H9 (cell line): Measurements from ENCODE around the gene SNRNP200. TPM values are rescaled to one million over a fixed set of nuclear protein-coding genes. Genes with fewer than 3 reads are reported as not detected.
A peak's percentile ranks its signal among the peaks of the same experiment; 100 is the strongest.

ENCODE experiments used
- DNase-seq: peaks from one replicate; pipeline ENCODE4 v3.0.0-alpha.2; 2017
- H2AFZ ChIP-seq: one replicate; pipeline ENCODE4 v1.6.1; 2013; ENCODE audit warnings: mild to moderate bottlenecking, low read length, control low read depth, moderate library complexity
- H2AK5ac ChIP-seq: 2 replicates; pipeline ENCODE4 v1.6.1; 2013; ENCODE audit warnings: low read length, control low read depth, mixed read lengths; ENCODE audit not compliant: insufficient read length
- H2BK120ac ChIP-seq: one replicate; pipeline ENCODE4 v1.6.1; 2013; ENCODE audit warnings: low read depth, mild to moderate bottlenecking, low read length, control low read depth, inconsistent platforms; ENCODE audit not compliant: poor library complexity, severe bottlenecking
- H2BK12ac ChIP-seq: 2 replicates; pipeline ENCODE4 v1.6.1; 2013; ENCODE audit warnings: low read length, control low read depth, mixed read lengths, low read depth; ENCODE audit not compliant: insufficient read length
- H2BK15ac ChIP-seq: 2 replicates; pipeline ENCODE4 v1.6.1; 2013; ENCODE audit warnings: low read depth, low read length, control low read depth
- H2BK20ac ChIP-seq: one replicate; pipeline ENCODE4 v1.6.1; 2013; ENCODE audit warnings: low read depth, mild to moderate bottlenecking, low read length, control low read depth, inconsistent platforms; ENCODE audit not compliant: poor library complexity, severe bottlenecking
- H2BK5ac ChIP-seq: 2 replicates; pipeline ENCODE4 v1.6.1; 2013; ENCODE audit warnings: low read length, control low read depth, mixed read lengths; ENCODE audit not compliant: insufficient read length
- H3K14ac ChIP-seq: 2 replicates; pipeline ENCODE4 v1.6.1; 2013; ENCODE audit warnings: low read length, control low read depth; ENCODE audit not compliant: insufficient read depth
- H3K18ac ChIP-seq: 2 replicates; pipeline ENCODE4 v1.6.1; 2013; ENCODE audit warnings: low read depth, mild to moderate bottlenecking, mixed read lengths, low read length, control low read depth; ENCODE audit not compliant: insufficient read length
- H3K23ac ChIP-seq: 2 replicates; pipeline ENCODE4 v1.6.1; 2013; ENCODE audit warnings: low read length, control low read depth, mixed read lengths, low read depth; ENCODE audit not compliant: insufficient read length
- H3K23me2 ChIP-seq: 2 replicates; pipeline ENCODE4 v1.6.1; 2013; ENCODE audit warnings: low read depth, mild to moderate bottlenecking, mixed read lengths, low read length, control low read depth; ENCODE audit not compliant: insufficient read length, poor library complexity, severe bottlenecking
- H3K27ac ChIP-seq: 2 replicates; pipeline ENCODE4 v1.5.1; 2013; ENCODE audit warnings: low read length, control low read depth, mixed read lengths, low read depth; ENCODE audit not compliant: insufficient read length
- H3K27me3 ChIP-seq: 2 replicates; pipeline ENCODE4 v1.6.1; 2013; ENCODE audit warnings: low read length, control low read depth, inconsistent platforms; ENCODE audit not compliant: insufficient read depth
- H3K4ac ChIP-seq: 2 replicates; pipeline ENCODE4 v1.6.1; 2013; ENCODE audit warnings: low read depth, mild to moderate bottlenecking, control low read depth, inconsistent platforms, low read length, moderate library complexity
- H3K4me1 ChIP-seq: 2 replicates; pipeline ENCODE4 v1.6.1; 2013; ENCODE audit warnings: low read length, control low read depth, inconsistent platforms; ENCODE audit not compliant: insufficient read depth
- H3K4me2 ChIP-seq: 2 replicates; pipeline ENCODE4 v1.6.1; 2013; ENCODE audit warnings: low read length, control low read depth, mixed read lengths; ENCODE audit not compliant: insufficient read length, insufficient read depth
- H3K56ac ChIP-seq: 2 replicates; pipeline ENCODE4 v1.6.1; 2013; ENCODE audit warnings: low read depth, mild to moderate bottlenecking, mixed read lengths, low read length, control low read depth; ENCODE audit not compliant: insufficient read length
- H3K79me1 ChIP-seq: 2 replicates; pipeline ENCODE4 v1.6.1; 2013; ENCODE audit warnings: low read depth, mild to moderate bottlenecking, moderate library complexity, low read length, control low read depth, inconsistent platforms; ENCODE audit not compliant: insufficient read depth, poor library complexity, severe bottlenecking
- H3K79me2 ChIP-seq: 2 replicates; pipeline ENCODE4 v1.6.1; 2013; ENCODE audit warnings: low read length, control low read depth, inconsistent platforms; ENCODE audit not compliant: insufficient read depth
- H3K9ac ChIP-seq: 2 replicates; pipeline ENCODE4 v1.6.1; 2013; ENCODE audit warnings: low read length, control low read depth, mixed read lengths; ENCODE audit not compliant: insufficient read length; ENCODE audit errors: extremely low read depth
- H3K9me3 ChIP-seq: one replicate; pipeline ENCODE4 v1.6.1; 2013; ENCODE audit warnings: low read depth, low read length, inconsistent platforms; ENCODE audit not compliant: control insufficient read depth
- H3T11ph ChIP-seq: one replicate; pipeline ENCODE4 v1.6.1; 2013; ENCODE audit warnings: mild to moderate bottlenecking, low read length, control low read depth, inconsistent platforms
- H4K20me1 ChIP-seq: one replicate; pipeline ENCODE4 v1.6.1; 2013; ENCODE audit not compliant: control insufficient read depth, insufficient read length, insufficient read depth
- H4K5ac ChIP-seq: 2 replicates; pipeline ENCODE4 v1.6.1; 2013; ENCODE audit warnings: low read depth, mild to moderate bottlenecking, mixed read lengths, low read length, control low read depth; ENCODE audit not compliant: insufficient read length
- H4K8ac ChIP-seq: replicated peaks from 2 replicates; pipeline ENCODE4 v1.6.1; 2013; ENCODE audit warnings: low read length, control low read depth, mixed read lengths, low read depth; ENCODE audit not compliant: insufficient read length
- H4K91ac ChIP-seq: 2 replicates; pipeline ENCODE4 v1.6.1; 2013; ENCODE audit warnings: low read depth, mild to moderate bottlenecking, moderate library complexity, mixed read lengths, low read length, control low read depth; ENCODE audit not compliant: insufficient read length
- H3K27ac Mint-ChIP-seq, 3 experiments: 2 replicates in 2 of 3; 3 replicates in 1 of 3; pipeline ENCODE4 v1.8.0; 2020 to 2021; ENCODE audit warnings: mixed read lengths in 3 of 3, mild to moderate bottlenecking in 1 of 3, moderate library complexity in 1 of 3
- H3K27me3 Mint-ChIP-seq: 2 replicates; pipeline ENCODE4 v1.8.0; 2021; ENCODE audit warnings: low read depth, mild to moderate bottlenecking, moderate library complexity, mixed read lengths
- H3K36me3 Mint-ChIP-seq, 3 experiments: 2 replicates in 2 of 3; 3 replicates in 1 of 3; pipeline ENCODE4 v1.8.0; 2020 to 2021; ENCODE audit warnings: low read depth in 3 of 3, mixed read lengths in 3 of 3; ENCODE audit not compliant: insufficient read depth in 1 of 3
- H3K4me1 Mint-ChIP-seq, 2 experiments: 2 replicates each; pipeline ENCODE4 v1.8.0; 2020; ENCODE audit warnings: mixed read lengths in 2 of 2
- H3K4me3 Mint-ChIP-seq, 2 experiments: 2 replicates in 1 of 2; 3 replicates in 1 of 2; pipeline ENCODE4 v1.8.0; 2020 to 2021; ENCODE audit warnings: mild to moderate bottlenecking in 2 of 2, mixed read lengths in 2 of 2, moderate library complexity in 1 of 2
- H3K9me3 Mint-ChIP-seq, 2 experiments: 2 replicates in 1 of 2; 3 replicates in 1 of 2; pipeline ENCODE4 v1.8.0; 2020; ENCODE audit warnings: mild to moderate bottlenecking in 2 of 2, mixed read lengths in 2 of 2, moderate library complexity in 1 of 2
- WGBS: extraction: QIAGEN DNeasy Blood & Tissue Kit; methylation state at CpG from one replicate; pipeline ENCODE4 v1.1.7; 2013; ENCODE audit warnings: missing lambda C conversion rate, low lambda C conversion rate, mixed read lengths; ENCODE audit not compliant: insufficient read length; ENCODE audit errors: extremely low coverage; 5-methylcytosine and 5-hydroxymethylcytosine counted together
- total RNA-seq: library from RNA; stranded (reverse); gene quantifications from 2 replicates; pipeline ENCODE4 v1.2.1, GENCODE V29; 2021
- TF ChIP-seq, protein P1 (sequence below): fragments of 200-600 bp; sonication (generic); conservative IDR thresholded peaks from 3 replicates; pipeline ENCODE4 v1.8.0; 2021; ENCODE audit warnings: antibody characterized with exemption, mild to moderate bottlenecking

The SNRNP200 gene
- total RNA-seq, 1 experiment from 2014 or later, result 215 TPM

DNA sequence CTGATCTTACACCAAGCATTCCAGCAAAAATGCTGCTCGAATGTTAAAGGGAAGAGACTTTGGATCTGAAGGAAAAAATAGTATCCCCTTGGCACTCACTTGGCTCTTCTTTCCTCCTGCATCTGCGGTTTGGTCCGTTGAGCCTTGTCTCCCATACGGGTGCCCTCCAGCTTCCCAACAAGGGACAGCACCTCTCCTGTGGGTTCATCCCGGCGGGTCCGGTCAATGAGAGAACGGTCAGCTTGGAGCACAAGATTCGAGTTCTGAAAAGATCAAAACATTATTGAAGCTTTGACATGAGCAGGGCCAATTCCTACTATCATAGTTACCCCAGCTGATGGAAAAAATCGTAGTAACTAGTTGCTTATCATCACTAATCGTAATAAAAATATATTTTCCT lies 740 bp downstream of the SNRNP200 start:
- Histone ChIP-seq H3K4me2 (peak overlapping the region; percentile 70), H3K23me2 (peaks cover 9% of the 10 kb centered on the region), H2AFZ (no peak overlapping the region), H2BK120ac (no peak overlapping the region), H3K56ac (no peak overlapping the region), H4K8ac (no peak overlapping the region), H3K14ac (no peak overlapping the region), H3K27ac (no peak overlapping the region), H2BK12ac (no peak overlapping the region), H3K79me2 (peaks cover 5% of the 10 kb centered on the region; the same call in 1 of the 2 replicates), H2BK15ac (no peak overlapping the region), H3T11ph (no peak overlapping the region), H3K27me3 (no peaks in the 10 kb centered on the region), H3K4ac (no peak overlapping the region), H3K9me3 (no peaks in the 10 kb centered on the region), H3K23ac (no peak overlapping the region), H2BK20ac (no peak overlapping the region), H3K18ac (no peak overlapping the region), H2BK5ac (no peak overlapping the region), H3K4me1 (peaks cover 3% of the 10 kb centered on the region; the same call in 1 of the 2 replicates), H4K5ac (no peak overlapping the region), H4K91ac (no peak overlapping the region), H3K79me1 (no peaks in the 10 kb centered on the region), H4K20me1 (no peaks in the 10 kb centered on the region), H2AK5ac (no peak overlapping the region), H3K9ac (peak overlapping the region; percentile 75)
- Mint-ChIP-seq H3K4me3 (peak overlapping the region; percentile 97 to 99), H3K27ac (peak overlapping the region in 2 of 3 experiments; percentile 46 to 86; a peak in 2 of 7 replicates), H3K36me3 (peaks cover 38 to 49% (median 45%) of the 10 kb centered on the region in 3 experiments; a peak in 6 of 7 replicates), H3K27me3 (peaks cover 2% of the 10 kb centered on the region; the same call in 1 of the 2 replicates), H3K4me1 (peaks cover 19 to 21% of the 10 kb centered on the region in 2 experiments), H3K9me3 (no peaks in the 10 kb centered on the region; a peak in 1 of 5 replicates)
- no CpG with 5 or more reads among the region's 11 CpGs for WGBS
- TF ChIP-seq, protein P1, sequence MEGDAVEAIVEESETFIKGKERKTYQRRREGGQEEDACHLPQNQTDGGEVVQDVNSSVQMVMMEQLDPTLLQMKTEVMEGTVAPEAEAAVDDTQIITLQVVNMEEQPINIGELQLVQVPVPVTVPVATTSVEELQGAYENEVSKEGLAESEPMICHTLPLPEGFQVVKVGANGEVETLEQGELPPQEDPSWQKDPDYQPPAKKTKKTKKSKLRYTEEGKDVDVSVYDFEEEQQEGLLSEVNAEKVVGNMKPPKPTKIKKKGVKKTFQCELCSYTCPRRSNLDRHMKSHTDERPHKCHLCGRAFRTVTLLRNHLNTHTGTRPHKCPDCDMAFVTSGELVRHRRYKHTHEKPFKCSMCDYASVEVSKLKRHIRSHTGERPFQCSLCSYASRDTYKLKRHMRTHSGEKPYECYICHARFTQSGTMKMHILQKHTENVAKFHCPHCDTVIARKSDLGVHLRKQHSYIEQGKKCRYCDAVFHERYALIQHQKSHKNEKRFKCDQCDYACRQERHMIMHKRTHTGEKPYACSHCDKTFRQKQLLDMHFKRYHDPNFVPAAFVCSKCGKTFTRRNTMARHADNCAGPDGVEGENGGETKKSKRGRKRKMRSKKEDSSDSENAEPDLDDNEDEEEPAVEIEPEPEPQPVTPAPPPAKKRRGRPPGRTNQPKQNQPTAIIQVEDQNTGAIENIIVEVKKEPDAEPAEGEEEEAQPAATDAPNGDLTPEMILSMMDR, result no peak
- DNase-seq, result no peak
